C4-2B (cell line): ENCODE data around the gene LHFPL6.

Source experiments
- H3K27ac ChIP-seq: fragments of 450-650 bp; 2 replicates; pipeline ENCODE4 v1.5.1; 2017
- ZFX ChIP-seq: fragments of 450-650 bp; IDR thresholded peaks from 2 replicates; pipeline ENCODE4 v1.6.1; 2017
- TF ChIP-seq, protein P1 (sequence below): fragments of 450-650 bp; conservative IDR thresholded peaks from 2 replicates; pipeline ENCODE4 v1.5.1; 2017; ENCODE audit warnings: mild to moderate bottlenecking

LHFPL6 gene

GRCh38 chr13:39538816-39539790 is 63.9 kb downstream of the LHFPL6 start:
- H3K27ac ChIP-seq, result no peak overlapping the region
- TF ChIP-seq, protein P1, sequence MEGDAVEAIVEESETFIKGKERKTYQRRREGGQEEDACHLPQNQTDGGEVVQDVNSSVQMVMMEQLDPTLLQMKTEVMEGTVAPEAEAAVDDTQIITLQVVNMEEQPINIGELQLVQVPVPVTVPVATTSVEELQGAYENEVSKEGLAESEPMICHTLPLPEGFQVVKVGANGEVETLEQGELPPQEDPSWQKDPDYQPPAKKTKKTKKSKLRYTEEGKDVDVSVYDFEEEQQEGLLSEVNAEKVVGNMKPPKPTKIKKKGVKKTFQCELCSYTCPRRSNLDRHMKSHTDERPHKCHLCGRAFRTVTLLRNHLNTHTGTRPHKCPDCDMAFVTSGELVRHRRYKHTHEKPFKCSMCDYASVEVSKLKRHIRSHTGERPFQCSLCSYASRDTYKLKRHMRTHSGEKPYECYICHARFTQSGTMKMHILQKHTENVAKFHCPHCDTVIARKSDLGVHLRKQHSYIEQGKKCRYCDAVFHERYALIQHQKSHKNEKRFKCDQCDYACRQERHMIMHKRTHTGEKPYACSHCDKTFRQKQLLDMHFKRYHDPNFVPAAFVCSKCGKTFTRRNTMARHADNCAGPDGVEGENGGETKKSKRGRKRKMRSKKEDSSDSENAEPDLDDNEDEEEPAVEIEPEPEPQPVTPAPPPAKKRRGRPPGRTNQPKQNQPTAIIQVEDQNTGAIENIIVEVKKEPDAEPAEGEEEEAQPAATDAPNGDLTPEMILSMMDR, result no peak
- no peak for TF ChIP-seq ZFX

DNA sequence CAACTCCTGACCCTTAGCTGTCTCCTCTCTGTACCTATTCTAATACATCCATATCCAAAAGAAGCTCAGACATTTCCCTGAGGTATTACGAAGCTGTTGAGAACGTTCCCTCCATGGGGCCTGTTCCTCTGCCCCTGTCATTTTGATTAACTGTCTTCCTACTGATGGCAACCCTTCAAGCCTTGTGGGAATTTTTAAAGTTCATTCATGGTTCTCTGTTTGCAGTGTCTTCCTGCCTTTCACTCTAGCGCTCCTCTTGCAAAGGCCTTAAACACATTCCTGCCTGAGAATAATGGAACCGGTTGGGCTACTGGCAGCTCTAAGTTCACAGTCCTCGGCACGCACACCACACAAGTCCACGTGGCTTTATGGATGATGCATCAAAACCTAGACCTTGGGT is 66.1 kb downstream of the LHFPL6 start:
- no peak overlapping the region for H3K27ac ChIP-seq
- TF ChIP-seq, protein P1, result no peak
- no peak for TF ChIP-seq ZFX

- TF ChIP-seq, protein P1, result no peak
- TF ChIP-seq ZFX, result no peak
- H3K27ac ChIP-seq, result no peak overlapping the region
Observed at GRCh38 chr13:39536274-39536673, 66.7 kb downstream of the LHFPL6 start.

DNA sequence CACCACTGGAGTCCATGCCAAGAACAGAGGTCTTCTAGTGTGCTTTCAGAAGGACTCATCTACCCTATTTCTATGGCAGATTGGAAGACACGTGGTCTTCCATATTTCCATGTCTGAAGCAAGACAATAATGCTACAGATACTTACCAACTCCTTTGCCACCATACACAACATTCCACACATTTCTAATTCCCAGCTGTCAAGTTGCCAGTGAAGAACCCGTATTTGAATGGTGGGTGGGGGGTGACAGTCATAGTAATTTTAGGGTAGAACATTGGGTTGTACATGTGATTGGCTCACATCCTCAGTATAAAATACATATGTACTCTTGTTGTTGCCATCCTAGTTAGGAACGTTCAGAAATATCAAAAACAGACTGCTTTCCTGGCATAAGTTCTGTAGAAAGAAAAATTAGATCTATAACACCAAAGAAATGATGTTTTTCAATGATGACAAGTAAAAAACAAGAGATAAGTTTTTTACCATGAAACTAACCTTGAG is 69.3 kb downstream of the LHFPL6 start:
- H3K27ac ChIP-seq, result no peak overlapping the region
- TF ChIP-seq, protein P1, result no peak
- no peak for TF ChIP-seq ZFX

DNA sequence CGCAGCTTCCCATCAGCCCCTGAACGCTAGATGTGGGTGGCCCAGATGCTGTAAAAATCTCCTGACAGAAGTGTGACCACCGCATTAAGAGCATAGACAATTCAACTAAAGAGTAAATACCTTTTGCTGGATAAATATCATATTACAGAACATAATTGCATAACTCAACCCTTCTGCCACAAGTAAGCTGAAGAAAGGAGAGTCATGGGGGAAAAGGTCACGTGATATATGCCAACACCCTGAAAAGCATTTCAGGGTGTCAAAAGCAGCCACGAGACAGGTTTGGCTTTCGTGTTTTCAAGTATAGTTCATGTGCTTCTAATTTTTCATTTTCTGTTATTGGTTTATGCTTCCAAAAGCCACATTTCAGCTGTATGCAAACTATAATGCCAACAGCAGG is 71.3 kb downstream of the LHFPL6 start:
- TF ChIP-seq ZFX, result no peak
- TF ChIP-seq, protein P1, result no peak
- H3K27ac ChIP-seq, result no peak overlapping the region

DNA sequence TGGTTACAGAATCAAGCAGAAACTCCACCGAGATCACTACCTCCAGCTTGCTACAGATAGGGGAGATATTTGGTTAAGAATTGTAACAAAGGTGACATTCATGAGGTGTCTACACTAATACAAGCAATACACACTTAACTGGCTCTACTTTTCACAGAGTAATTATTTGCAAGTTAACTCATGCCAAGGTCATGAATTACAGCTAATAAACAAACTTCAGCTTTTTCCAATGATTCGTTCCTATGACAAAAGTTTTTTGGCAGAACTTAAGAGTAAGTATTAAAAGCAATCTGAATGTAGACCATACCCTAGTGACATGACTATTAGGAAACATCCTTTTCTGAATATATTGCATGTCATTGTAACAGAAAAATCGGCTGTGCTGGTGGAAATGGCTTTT is 72.1 kb downstream of the LHFPL6 start:
- TF ChIP-seq ZFX, result no peak
- TF ChIP-seq, protein P1, result no peak
- H3K27ac ChIP-seq, result no peak overlapping the region

DNA sequence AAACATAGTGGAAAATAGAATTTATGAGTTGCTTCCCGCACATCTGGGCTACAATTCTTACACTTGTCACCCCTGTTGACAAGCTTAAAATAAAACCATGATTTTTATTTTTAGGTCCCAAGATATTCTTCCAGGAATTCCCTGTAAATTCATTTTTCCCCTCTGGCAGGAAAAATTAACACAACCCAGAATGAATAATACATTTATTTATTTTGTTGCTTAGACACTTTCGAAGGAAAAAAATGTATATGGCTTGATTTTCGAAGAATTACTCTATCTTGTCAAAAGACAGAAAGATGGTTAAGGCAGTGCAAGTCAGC is 74.4 kb downstream of the LHFPL6 start:
- no peak overlapping the region for H3K27ac ChIP-seq
- TF ChIP-seq, protein P1, result no peak
- no peak for TF ChIP-seq ZFX
